GM12801 (cell line): Measurements from ENCODE around the gene CSF1.

Experiments
- TF ChIP-seq, protein P1 (sequence below): IDR thresholded peaks from one replicate; pipeline ENCODE4 v1.5.1; 2011; ENCODE audit warnings: control low read depth; ENCODE audit not compliant: insufficient read length; ENCODE audit errors: extremely low read depth

The CSF1 gene

DNA sequence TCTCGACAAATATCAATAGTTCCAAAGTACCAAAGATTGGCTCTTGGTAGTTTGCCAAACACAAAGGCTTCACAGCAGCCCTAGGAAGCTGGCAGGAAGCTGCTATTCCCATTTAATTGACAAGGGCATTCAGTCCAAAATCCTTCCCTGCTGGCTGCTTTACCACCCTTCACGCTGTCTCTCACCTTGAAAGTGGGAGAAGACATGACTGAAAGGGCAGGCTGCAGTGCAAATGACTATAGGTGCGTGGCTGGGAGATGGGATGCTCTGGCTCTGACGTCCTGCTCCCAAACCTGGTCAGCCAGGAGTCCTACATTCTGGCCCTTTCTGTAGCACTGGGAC lies 3.8 kb upstream of the CSF1 start:
- TF ChIP-seq, protein P1, sequence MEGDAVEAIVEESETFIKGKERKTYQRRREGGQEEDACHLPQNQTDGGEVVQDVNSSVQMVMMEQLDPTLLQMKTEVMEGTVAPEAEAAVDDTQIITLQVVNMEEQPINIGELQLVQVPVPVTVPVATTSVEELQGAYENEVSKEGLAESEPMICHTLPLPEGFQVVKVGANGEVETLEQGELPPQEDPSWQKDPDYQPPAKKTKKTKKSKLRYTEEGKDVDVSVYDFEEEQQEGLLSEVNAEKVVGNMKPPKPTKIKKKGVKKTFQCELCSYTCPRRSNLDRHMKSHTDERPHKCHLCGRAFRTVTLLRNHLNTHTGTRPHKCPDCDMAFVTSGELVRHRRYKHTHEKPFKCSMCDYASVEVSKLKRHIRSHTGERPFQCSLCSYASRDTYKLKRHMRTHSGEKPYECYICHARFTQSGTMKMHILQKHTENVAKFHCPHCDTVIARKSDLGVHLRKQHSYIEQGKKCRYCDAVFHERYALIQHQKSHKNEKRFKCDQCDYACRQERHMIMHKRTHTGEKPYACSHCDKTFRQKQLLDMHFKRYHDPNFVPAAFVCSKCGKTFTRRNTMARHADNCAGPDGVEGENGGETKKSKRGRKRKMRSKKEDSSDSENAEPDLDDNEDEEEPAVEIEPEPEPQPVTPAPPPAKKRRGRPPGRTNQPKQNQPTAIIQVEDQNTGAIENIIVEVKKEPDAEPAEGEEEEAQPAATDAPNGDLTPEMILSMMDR, result no peak

DNA sequence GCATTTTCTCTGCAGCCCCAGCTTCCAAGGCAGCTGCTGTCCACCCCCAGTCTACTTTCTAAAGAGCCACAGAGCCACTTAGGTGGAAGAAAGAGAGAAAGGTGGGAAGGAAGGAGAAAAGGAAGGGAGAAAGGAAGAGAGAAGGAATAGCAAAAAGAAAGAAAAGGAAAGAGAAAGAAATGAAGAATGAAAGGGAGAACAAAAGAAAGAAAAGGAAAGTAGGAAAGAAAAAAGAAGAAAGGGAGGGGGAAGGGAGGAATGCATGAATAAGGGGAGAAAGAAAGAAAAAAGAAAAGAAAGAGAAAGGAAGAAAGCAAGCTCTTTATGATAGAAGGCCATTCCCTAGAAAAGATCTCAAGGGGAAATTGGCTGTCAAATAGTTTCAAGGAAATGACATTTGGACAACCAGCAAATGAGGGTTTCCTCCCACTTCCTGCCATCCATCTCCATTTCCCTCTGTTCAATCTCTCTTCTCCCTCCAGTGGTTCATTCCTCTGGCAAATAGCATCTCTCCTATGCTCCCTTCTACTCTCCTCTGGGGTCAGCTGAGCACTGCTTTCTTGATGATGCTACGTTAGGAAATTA lies 3.4 kb upstream of the CSF1 start:
- TF ChIP-seq, protein P1, result no peak

DNA sequence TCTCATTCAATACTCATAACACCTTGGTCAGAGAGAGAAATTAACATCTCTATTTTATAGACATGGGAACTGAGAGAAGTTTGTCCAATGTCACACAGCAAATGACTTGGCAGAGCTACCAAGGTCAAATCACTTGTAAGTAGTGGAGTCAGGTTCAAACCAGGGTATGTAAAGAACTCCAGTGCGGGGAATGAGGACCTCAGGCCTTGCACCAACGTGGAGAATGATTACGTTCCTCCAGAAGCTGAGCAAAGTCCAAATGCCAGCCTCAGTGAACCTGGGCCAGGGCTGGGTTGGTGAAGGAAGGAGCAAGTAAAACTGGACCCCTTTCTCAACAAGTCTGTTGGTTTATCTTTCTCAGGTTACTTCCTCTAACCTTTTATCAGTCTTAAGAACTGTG lies 1.8 kb upstream of the CSF1 start:
- TF ChIP-seq, protein P1, result no peak

DNA sequence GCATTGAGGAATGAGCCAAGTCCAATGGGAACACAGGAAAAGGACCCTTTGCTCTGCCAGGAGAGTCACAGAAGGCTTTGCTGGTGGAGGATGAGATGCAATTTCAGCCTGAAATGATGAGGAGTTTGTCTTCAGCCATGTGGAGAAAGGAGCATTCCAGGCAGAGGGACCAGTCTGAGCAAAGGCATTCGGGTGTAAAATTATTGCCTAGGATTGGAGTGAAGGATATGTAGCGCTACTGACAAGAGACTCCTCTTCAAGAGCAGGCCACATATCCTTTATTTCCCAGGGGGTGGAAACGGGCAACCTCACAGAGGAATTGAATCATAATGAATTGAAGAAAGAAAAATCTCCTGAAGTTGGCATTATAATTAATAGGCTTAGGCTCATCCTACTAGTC lies 1.1 kb upstream of the CSF1 start:
- TF ChIP-seq, protein P1, result no peak

DNA sequence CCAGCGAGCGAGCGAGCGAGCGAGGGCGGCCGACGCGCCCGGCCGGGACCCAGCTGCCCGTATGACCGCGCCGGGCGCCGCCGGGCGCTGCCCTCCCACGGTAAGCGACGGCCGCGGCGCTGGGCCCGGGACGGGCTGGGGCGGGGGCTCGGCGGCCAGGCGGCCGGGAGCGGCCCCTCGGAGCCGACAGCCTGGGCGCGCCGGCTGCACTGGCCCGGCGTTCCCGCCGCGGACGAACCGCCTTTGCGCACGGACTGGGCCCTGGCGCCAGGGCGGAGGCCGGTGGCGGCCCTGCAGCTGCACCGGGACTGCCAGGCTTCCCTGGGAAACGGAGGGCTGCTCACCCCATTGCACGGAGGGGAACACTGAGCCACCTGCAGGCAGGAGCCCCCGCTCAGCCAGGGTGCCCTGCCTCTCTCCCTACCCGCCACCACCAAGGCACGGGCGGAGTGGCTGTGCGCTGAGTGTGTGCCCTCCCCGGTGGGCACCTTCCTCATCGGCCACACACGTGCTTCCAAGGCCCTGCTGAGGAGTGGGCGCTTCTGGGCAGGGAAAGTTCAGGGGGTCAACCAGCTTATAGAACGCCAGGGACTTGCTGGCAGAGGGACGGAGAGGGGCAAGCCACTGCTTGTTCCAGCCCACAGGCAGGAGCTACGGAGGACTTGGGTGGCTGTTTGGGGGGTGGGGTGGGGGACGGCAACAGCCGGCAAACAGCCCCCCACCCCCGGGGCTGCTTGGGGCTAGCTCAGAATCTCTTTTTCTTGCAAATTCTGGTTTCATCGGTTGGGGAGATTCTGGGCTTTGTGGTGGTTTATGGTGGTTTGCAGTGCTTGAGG lies 532 bp downstream of the CSF1 start:
- TF ChIP-seq, protein P1, result no peak

DNA sequence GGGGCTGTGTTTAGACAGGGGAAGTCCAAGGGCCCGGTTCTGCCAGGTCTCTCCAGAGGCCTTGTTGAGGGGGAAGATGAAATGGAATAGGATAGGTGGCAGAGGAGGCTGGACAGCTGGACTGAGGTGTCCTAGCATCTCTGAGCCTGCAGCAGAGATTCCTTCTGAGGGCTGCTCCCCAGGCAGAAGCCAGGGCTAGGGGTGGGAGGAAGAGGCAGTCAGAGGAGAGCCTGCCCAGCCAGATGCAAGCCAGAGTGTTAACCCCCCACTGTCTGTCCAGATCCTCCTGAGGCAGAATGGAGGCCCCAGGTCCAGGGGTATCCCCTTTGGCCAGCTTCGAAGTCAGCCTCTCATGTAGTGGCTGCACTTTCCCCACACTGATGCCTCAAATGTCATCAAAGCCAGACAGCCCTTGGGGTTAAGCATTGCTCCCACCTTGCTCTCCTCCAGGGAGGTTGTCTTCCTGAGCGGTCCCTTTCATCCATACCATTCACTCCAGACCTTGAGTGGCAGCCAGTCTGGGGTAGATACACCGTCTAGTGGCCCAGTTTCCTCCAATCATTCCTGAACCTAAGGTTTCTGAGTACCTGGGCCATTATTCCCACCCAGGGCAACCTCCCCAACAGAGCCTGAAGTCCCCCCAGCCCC lies 1.7 kb downstream of the CSF1 start:
- TF ChIP-seq, protein P1, result no peak

DNA sequence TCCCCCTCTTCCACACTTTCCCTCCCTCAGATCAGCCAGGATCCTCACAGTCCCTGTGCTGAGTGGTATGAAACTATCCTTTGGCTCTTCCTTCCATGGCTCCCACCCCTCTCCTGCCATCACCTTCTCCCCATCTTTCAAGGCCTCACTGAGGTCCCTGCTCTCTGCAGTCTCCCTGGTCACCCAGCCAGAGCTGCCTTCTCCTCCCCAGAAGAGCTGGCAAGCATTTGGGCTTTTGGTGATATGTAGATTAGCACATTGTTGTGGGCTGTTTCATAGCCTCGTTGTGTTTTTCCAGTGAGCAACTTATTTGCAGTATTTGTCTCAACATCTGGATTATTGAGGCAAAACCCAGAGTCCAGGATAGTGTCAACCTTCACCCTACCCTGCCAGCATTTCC lies 2.2 kb downstream of the CSF1 start:
- TF ChIP-seq, protein P1, result no peak
